Measurements from ENCODE around the gene MED26. TPM values are rescaled to one million over a fixed set of nuclear protein-coding genes. Genes with fewer than 3 reads are reported as not detected.
A peak's percentile ranks its signal among the peaks of the same experiment; 100 is the strongest.
"Not testable (repeated sequence)": the region's sequence is repeated elsewhere in the genome, so short reads cannot be mapped to it uniquely, and the experiment has no call there.

MED26 gene
- total and polyA plus RNA-seq, 5 donors from 2014 or later: 2.9 to 62.5 (median 3.9) TPM

- no peak for ATAC-seq (ENCODE audit: low read depth in 2 of 2)
- Histone ChIP-seq H3K9me3 (ENCODE audit: control insufficient read depth in 2 of 2, low read length in 2 of 2) (no peaks in the 10 kb centered on the region), H3K36me3 (ENCODE audit: control insufficient read depth, insufficient read depth, low read length) (peaks cover 43% of the 10 kb centered on the region), H3K27me3 (ENCODE audit: control insufficient read depth, insufficient read depth, low read length) (no peaks in the 10 kb centered on the region), H3K4me3 (ENCODE audit: low read depth, low read length) (no peak overlapping the region), H3K27ac (ENCODE audit: insufficient read depth, low read length, poor library complexity, severe bottlenecking) (no peak overlapping the region), H3K4me1 (ENCODE audit: control insufficient read depth, insufficient read depth, low read length, poor library complexity, severe bottlenecking) (no peaks in the 10 kb centered on the region)
- Mint-ChIP-seq H3K9me3 (no peaks in the 10 kb centered on the region), H3K27me3 (no peaks in the 10 kb centered on the region), H3K4me3 (no peak overlapping the region), H3K27ac (no peak overlapping the region), H3K4me1 (peaks cover 0 to 4% (median 2%) of the 10 kb centered on the region in 4 donors), H3K36me3 (peaks cover 20% of the 10 kb centered on the region)
- DNase-seq: no peak
These were observed 73.2 kb downstream of the MED26 start for GRCh38 chr19:16554776-16555175.

- peak overlapping the region in 2 of 3 donors; percentile 38 to 55 for H3K27ac Mint-ChIP-seq
- H3K36me3 Mint-ChIP-seq: peaks cover 16% of the 10 kb centered on the region
- not testable (repeated sequence) for H3K4me3 ChIP-seq (ENCODE audit: low read depth, low read length); H3K4me3 Mint-ChIP-seq; H3K9me3 Mint-ChIP-seq; H3K4me1 ChIP-seq (ENCODE audit: control insufficient read depth, insufficient read depth, low read length, poor library complexity, severe bottlenecking); H3K4me1 Mint-ChIP-seq; H3K27me3 Mint-ChIP-seq; DNase-seq; H3K27ac ChIP-seq (ENCODE audit: insufficient read depth, low read length, poor library complexity, severe bottlenecking); H3K27me3 ChIP-seq (ENCODE audit: control insufficient read depth, insufficient read depth, low read length); H3K9me3 ChIP-seq (ENCODE audit: control insufficient read depth in 2 of 2, low read length in 2 of 2); ATAC-seq (ENCODE audit: low read depth in 2 of 2)
- H3K36me3 ChIP-seq (ENCODE audit: control insufficient read depth, insufficient read depth, low read length): peaks cover 36% of the 10 kb centered on the region
These were observed 76.1 kb downstream of the MED26 start for GRCh38 chr19:16551902-16552301.

GRCh38 chr19:16548956-16549355, 79.0 kb downstream of the MED26 start:
- Mint-ChIP-seq H3K4me1 (peaks cover 5 to 20% (median 10%) of the 10 kb centered on the region in 4 donors), H3K4me3 (no peak overlapping the region)
- no peak for ATAC-seq (ENCODE audit: low read depth in 2 of 2)

GRCh38 chr19:16544473-16545231, 83.4 kb downstream of the MED26 start:
- peak overlapping the region in 2 of 3 donors; percentile 74 to 84 for H3K27ac Mint-ChIP-seq

More at GRCh38 chr19:16548956-16549355, 79.0 kb downstream of the MED26 start:
- H3K27ac ChIP-seq (ENCODE audit: insufficient read depth, low read length, poor library complexity, severe bottlenecking): no peak overlapping the region
- DNase-seq: no peak
- peaks cover 18% of the 10 kb centered on the region for H3K4me1 ChIP-seq (ENCODE audit: control insufficient read depth, insufficient read depth, low read length, poor library complexity, severe bottlenecking)
- peaks cover 16% of the 10 kb centered on the region for H3K36me3 Mint-ChIP-seq
- H3K36me3 ChIP-seq (ENCODE audit: control insufficient read depth, insufficient read depth, low read length): peaks cover 24% of the 10 kb centered on the region
- no peaks in the 10 kb centered on the region for H3K27me3 Mint-ChIP-seq
- no peaks in the 10 kb centered on the region for H3K9me3 ChIP-seq (ENCODE audit: control insufficient read depth in 2 of 2, low read length in 2 of 2)
- H3K4me3 ChIP-seq (ENCODE audit: low read depth, low read length): no peak overlapping the region
- H3K9me3 Mint-ChIP-seq: no peaks in the 10 kb centered on the region
- H3K27me3 ChIP-seq (ENCODE audit: control insufficient read depth, insufficient read depth, low read length): no peaks in the 10 kb centered on the region
- no peak overlapping the region for H3K27ac Mint-ChIP-seq

GRCh38 chr19:16543734-16544133, 84.3 kb downstream of the MED26 start:
- peak overlapping the region; percentile 85 for H3K27ac ChIP-seq (ENCODE audit: insufficient read depth, low read length, poor library complexity, severe bottlenecking)
- Mint-ChIP-seq H3K4me1 (peaks cover 19 to 56% (median 29%) of the 10 kb centered on the region in 4 donors), H3K4me3 (peak overlapping the region; percentile 55 to 97 (median 92)), H3K27ac (peak overlapping the region in 2 of 3 donors; percentile 70 to 89)
- H3K9me3 Mint-ChIP-seq; DNase-seq; H3K27me3 ChIP-seq (ENCODE audit: control insufficient read depth, insufficient read depth, low read length); H3K9me3 ChIP-seq (ENCODE audit: control insufficient read depth in 2 of 2, low read length in 2 of 2); H3K36me3 Mint-ChIP-seq; H3K36me3 ChIP-seq (ENCODE audit: control insufficient read depth, insufficient read depth, low read length); ATAC-seq (ENCODE audit: low read depth in 2 of 2); H3K27me3 Mint-ChIP-seq: not testable (repeated sequence)
- H3K4me1 ChIP-seq (ENCODE audit: control insufficient read depth, insufficient read depth, low read length, poor library complexity, severe bottlenecking): peaks cover 59% of the 10 kb centered on the region
- H3K4me3 ChIP-seq (ENCODE audit: low read depth, low read length): peak overlapping the region; percentile 84

More at GRCh38 chr19:16544473-16545231, 83.4 kb downstream of the MED26 start:
- Histone ChIP-seq H3K36me3 (ENCODE audit: control insufficient read depth, insufficient read depth, low read length) (peaks cover 3% of the 10 kb centered on the region), H3K27ac (ENCODE audit: insufficient read depth, low read length, poor library complexity, severe bottlenecking) (no peak overlapping the region), H3K4me3 (ENCODE audit: low read depth, low read length) (no peak overlapping the region), H3K27me3 (ENCODE audit: control insufficient read depth, insufficient read depth, low read length) (no peaks in the 10 kb centered on the region), H3K4me1 (ENCODE audit: control insufficient read depth, insufficient read depth, low read length, poor library complexity, severe bottlenecking) (peaks cover 53% of the 10 kb centered on the region), H3K9me3 (ENCODE audit: control insufficient read depth in 2 of 2, low read length in 2 of 2) (no peaks in the 10 kb centered on the region)
- Mint-ChIP-seq H3K36me3 (peaks cover 4% of the 10 kb centered on the region), H3K4me3 (peak overlapping the region; percentile 60 to 78 (median 68)), H3K9me3 (no peaks in the 10 kb centered on the region), H3K4me1 (peaks cover 18 to 50% (median 27%) of the 10 kb centered on the region in 4 donors), H3K27me3 (no peaks in the 10 kb centered on the region)
- DNase-seq (no peak), ATAC-seq (ENCODE audit: low read depth in 2 of 2) (no peak)

- Mint-ChIP-seq H3K4me3 (peak overlapping the region; percentile 90 to 97 (median 94)), H3K4me1 (peaks cover 19 to 63% (median 30%) of the 10 kb centered on the region in 4 donors), H3K9me3 (no peaks in the 10 kb centered on the region), H3K27ac (peak overlapping the region; percentile 80 to 89 (median 89)), H3K36me3 (peaks cover 15% of the 10 kb centered on the region), H3K27me3 (no peaks in the 10 kb centered on the region)
- H3K4me1 ChIP-seq (ENCODE audit: control insufficient read depth, insufficient read depth, low read length, poor library complexity, severe bottlenecking): peaks cover 60% of the 10 kb centered on the region
- H3K4me3 ChIP-seq (ENCODE audit: low read depth, low read length): peak overlapping the region; percentile 84
- peak overlapping the region; percentile 85 for H3K27ac ChIP-seq (ENCODE audit: insufficient read depth, low read length, poor library complexity, severe bottlenecking)
- DNase-seq: peak in 1 of 3 donors; percentile 17
- peaks cover 10% of the 10 kb centered on the region for H3K36me3 ChIP-seq (ENCODE audit: control insufficient read depth, insufficient read depth, low read length)
- no peaks in the 10 kb centered on the region for H3K9me3 ChIP-seq (ENCODE audit: control insufficient read depth in 2 of 2, low read length in 2 of 2)
- H3K27me3 ChIP-seq (ENCODE audit: control insufficient read depth, insufficient read depth, low read length): no peaks in the 10 kb centered on the region
- ATAC-seq (ENCODE audit: low read depth in 2 of 2): no peak
These were observed 85.0 kb downstream of the MED26 start for GRCh38 chr19:16542910-16543472.

- Mint-ChIP-seq H3K4me1 (peaks cover 19 to 67% (median 34%) of the 10 kb centered on the region in 4 donors), H3K27me3 (no peaks in the 10 kb centered on the region), H3K9me3 (no peaks in the 10 kb centered on the region), H3K4me3 (peak within 1 kb of the TSS; percentile 90 to 97 (median 94)), H3K36me3 (peaks cover 21% of the 10 kb centered on the region), H3K27ac (peak within 1 kb of the TSS; percentile 80 to 93 (median 92))
- Histone ChIP-seq H3K4me3 (ENCODE audit: low read depth, low read length) (peak within 1 kb of the TSS; percentile 91), H3K27ac (ENCODE audit: insufficient read depth, low read length, poor library complexity, severe bottlenecking) (peak within 1 kb of the TSS; percentile 85), H3K36me3 (ENCODE audit: control insufficient read depth, insufficient read depth, low read length) (peaks cover 17% of the 10 kb centered on the region), H3K27me3 (ENCODE audit: control insufficient read depth, insufficient read depth, low read length) (no peaks in the 10 kb centered on the region), H3K4me1 (ENCODE audit: control insufficient read depth, insufficient read depth, low read length, poor library complexity, severe bottlenecking) (peaks cover 60% of the 10 kb centered on the region), H3K9me3 (ENCODE audit: control insufficient read depth in 2 of 2, low read length in 2 of 2) (no peaks in the 10 kb centered on the region)
- peak; percentile 86 to 87 for ATAC-seq (ENCODE audit: low read depth in 2 of 2)
- DNase-seq: peak; percentile 94 to 96 (median 95)
These were observed 85.7 kb downstream of the MED26 start, which contains the start of gene CHERP for GRCh38 chr19:16542045-16542909. Gene CHERP (minus strand): TSS chr19:16542437. CDS start chr19:16542378, 59 bp downstream.
